ENCODE data around the gene SUPT3H. TPM values are rescaled to one million over a fixed set of nuclear protein-coding genes. Genes with fewer than 3 reads are reported as not detected.

The SUPT3H gene
- total and polyA plus RNA-seq, 2 of the 8 experiments (the other 6 are each of a cell fraction or from before 2014, with no cell fraction given) = 18.8 to 23.0 TPM

GRCh38 chr6:44781912-44782597 is 595.7 kb downstream of the SUPT3H start:
- DNase-seq (ENCODE audit: low read depth in 1 of 2, low spot score in 2 of 2) (no peak), FAIRE-seq (no peak)
- no peak for TF ChIP-seq JUND (IDR thresholded peaks at IDR 0.05; ENCODE audit: low read length)
- no peak for TF ChIP-seq BRCA1 (IDR thresholded peaks at IDR 0.05; ENCODE audit: low read depth, low read length)
- no peak for TF ChIP-seq EP300 (IDR thresholded peaks at IDR 0.05; ENCODE audit: borderline replicate concordance in 1 of 2, low read depth in 2 of 2, low read length in 2 of 2)
- TF ChIP-seq TEAD4 (IDR thresholded peaks at IDR 0.05; ENCODE audit: low read depth, low read length) = no peak
- no peak for TF ChIP-seq CHD2 (IDR thresholded peaks at IDR 0.05; ENCODE audit: low read length)
- TF ChIP-seq HDAC2 (IDR thresholded peaks at IDR 0.05; ENCODE audit: borderline replicate concordance in 1 of 2, low read depth in 2 of 2, low read length in 2 of 2) = no peak
- no peak for TF ChIP-seq BCL11A (IDR thresholded peaks at IDR 0.05; ENCODE audit: low read depth in 2 of 2, low read length in 2 of 2)
- no peak for TF ChIP-seq CBX5 (IDR thresholded peaks at IDR 0.05; ENCODE audit: low read depth, low read length)
- no peak overlapping the region for H3K14ac ChIP-seq (ENCODE audit: insufficient read length)
- no peak overlapping the region for H2BK120ac ChIP-seq (replicated peaks; ENCODE audit: low read depth, low read length)
- ChIA-PET POLR2A (ENCODE audit: partially characterized antibody) (interaction anchor here (0.6 kb wide), 1 partner anchor 16 kb away, joined by 3 read pairs; no protein-coding TSS in a partner anchor), CTCF (ENCODE audit: partially characterized antibody) (interaction anchor here (0.7 to 3.3 kb wide), 4 partner anchors 10 to 581 kb away, joined by 3 to 21 read pairs (median 5); no protein-coding TSS in a partner anchor)
- no peak overlapping the region for H3K27ac ChIP-seq (ENCODE audit: low read depth, low read length)
- no peaks in the 10 kb centered on the region for H3K79me2 ChIP-seq (ENCODE audit: control insufficient read depth in 1 of 2, insufficient read depth in 2 of 2, low read length in 2 of 2)
- no peak overlapping the region for H2AK5ac ChIP-seq (ENCODE audit: low read depth, low read length)
- no peak overlapping the region for H2BK12ac ChIP-seq (ENCODE audit: low read depth, low read length)
- H3K4me1 ChIP-seq (replicated peaks in 1 of 4; ENCODE audit: control insufficient read depth in 3 of 4, insufficient read depth in 4 of 4, low read length in 3 of 4) = no peaks in the 10 kb centered on the region
- H3K56ac ChIP-seq (replicated peaks; ENCODE audit: insufficient read length, low read depth, low read length) = no peak overlapping the region
- no peaks in the 10 kb centered on the region for H4K20me1 ChIP-seq (replicated peaks in 1 of 2; ENCODE audit: control insufficient read depth in 1 of 2, insufficient read depth in 2 of 2, low read length in 2 of 2)
- 0 out of 2 replicates have a peak overlapping the region, but pooled peaks have one; percentile 37 for H2AFZ ChIP-seq (ENCODE audit: low read length)
- no peak overlapping the region for H4K91ac ChIP-seq (replicated peaks; ENCODE audit: insufficient read length, low read length)
- H2BK15ac ChIP-seq (ENCODE audit: low read length) = no peak overlapping the region
- H3K27me3 ChIP-seq (replicated peaks in 1 of 4; ENCODE audit: control insufficient read depth in 3 of 4, extremely low read depth in 1 of 4, insufficient read depth in 3 of 4, low read length in 3 of 4) = no peaks in the 10 kb centered on the region
- no peak overlapping the region for H2BK5ac ChIP-seq (ENCODE audit: low read depth, low read length)
- H2BK20ac ChIP-seq (ENCODE audit: low read length) = no peak overlapping the region
- H3K4ac ChIP-seq (replicated peaks; ENCODE audit: insufficient read length, low read depth, low read length) = no peak overlapping the region
- no peak overlapping the region for H3K23ac ChIP-seq (ENCODE audit: insufficient read length)
- whole genome bisulfite sequencing, 2 experiments (ENCODE audit: extremely low coverage in 1 of 2, insufficient coverage in 1 of 2, insufficient read length in 1 of 2, insufficient replicate concordance in 2 of 2, low coverage in 1 of 2, low lambda C conversion rate in 2 of 2, missing lambda C conversion rate in 1 of 2) = 87% methylated on average over 2 of the region's 2 CpGs; no CpG with 5 or more reads in 1 of the 2 experiments
- no peak overlapping the region for H3K4me2 ChIP-seq (ENCODE audit: insufficient read depth in 1 of 2, low read depth in 2 of 2, low read length in 2 of 2)
- no peaks in the 10 kb centered on the region for H3K36me3 ChIP-seq (ENCODE audit: control insufficient read depth in 2 of 4, insufficient read depth in 4 of 4, low read length in 3 of 4)
- no peak overlapping the region for H4K8ac ChIP-seq (ENCODE audit: extremely low read depth, insufficient read depth, low read length)
- no peaks in the 10 kb centered on the region for H3K79me1 ChIP-seq (ENCODE audit: low read depth, low read length)
- no peak overlapping the region for H3K18ac ChIP-seq (ENCODE audit: extremely low read depth, low read length)
- no peaks in the 10 kb centered on the region; the same call in 1 of the 2 replicates for H3K23me2 ChIP-seq (ENCODE audit: low read depth, low read length)
- H3K4me3 ChIP-seq (ENCODE audit: extremely low read depth in 1 of 4, insufficient read depth in 2 of 4, low read depth in 3 of 4, low read length in 4 of 4) = no peak overlapping the region
- no peak overlapping the region for H3K9ac ChIP-seq (replicated peaks in 1 of 4; ENCODE audit: extremely low read depth in 1 of 4, low read depth in 3 of 4, low read length in 3 of 4)
- no peak overlapping the region for H4K5ac ChIP-seq (ENCODE audit: insufficient read length, low read depth, low read length)
- no peaks in the 10 kb centered on the region for H3K9me3 ChIP-seq (ENCODE audit: insufficient read depth in 2 of 2, low read depth in 1 of 2, low read length in 1 of 2)
